Esophagus muscularis mucosa (tissue), 4 donors: ENCODE measurements around the gene NPRL2. TPM values are rescaled to one million over a fixed set of nuclear protein-coding genes. Genes with fewer than 3 reads are reported as not detected.

Source experiments
- DNase-seq: peaks from one replicate; pipeline ENCODE4 v3.0.0-alpha.2; 2017; ENCODE audit errors: extremely low spot score
- H3K27ac ChIP-seq, 4 donors: fragments of 200-600 bp; sonication (generic); replicated peaks in 1 of 4; 1 replicate in 3 of 4; 2 replicates in 1 of 4; pipeline ENCODE4 v1.5.1; 2016 to 2019; ENCODE audit warnings: mild to moderate bottlenecking in 1 of 4
- H3K27me3 ChIP-seq, 4 donors: fragments of 200-600 bp; sonication (generic); one replicate each; pipeline versions ENCODE4 v1.5.1 to v1.6.0; 2016 to 2019
- H3K36me3 ChIP-seq, 4 donors: fragments of 200-600 bp; sonication (generic); one replicate each; pipeline ENCODE4 v1.5.1; 2016 to 2019
- H3K4me1 ChIP-seq, 4 donors: fragments of 200-600 bp; sonication (generic); one replicate each; pipeline ENCODE4 v1.5.1; 2016 to 2019
- H3K4me3 ChIP-seq, 4 donors: fragments of 200-600 bp; sonication (generic); 1 replicate in 2 of 4; 2 replicates in 2 of 4; pipeline ENCODE4 v1.5.1; 2016 to 2019; ENCODE audit warnings: mild to moderate bottlenecking in 4 of 4, moderate library complexity in 1 of 4
- H3K9me3 ChIP-seq, 4 donors: fragments of 200-600 bp; sonication (generic); 1 replicate in 3 of 4; 2 replicates in 1 of 4; pipeline ENCODE4 v1.5.1; 2016 to 2019
- EP300 ChIP-seq: sonication (generic); formaldehyde crosslinking; IDR thresholded peaks from one replicate; pipeline ENCODE4 v1.6.1; 2017; ENCODE audit warnings: antibody characterized with exemption
- POLR2A ChIP-seq: fragments of 450-650 bp; IDR thresholded peaks from one replicate; pipeline ENCODE4 v1.6.1; 2017; ENCODE audit warnings: antibody characterized with exemption, moderate library complexity, mild to moderate bottlenecking, low read depth
- POLR2AphosphoS5 ChIP-seq, 2 donors: sonication (generic); formaldehyde crosslinking; IDR thresholded peaks; one replicate each; pipeline ENCODE4 v1.6.1; 2017; ENCODE audit warnings: antibody characterized with exemption in 2 of 2
- WGBS: methylation state at CpG from one replicate; pipeline ENCODE4 v1.1.5; 2018; 5-methylcytosine and 5-hydroxymethylcytosine counted together
- intact Hi-C: fragments of 100-400 bp; cut with DNase I; formaldehyde crosslinking; loops from one replicate; pipeline ENCODE4 v1.15.1; 2023
- total RNA-seq, 4 donors: library from RNA; depleted of rRNA; stranded (reverse); fragments of >200 nt; gene quantifications; one replicate each; pipeline versions ENCODE4 v1.1.0 to v1.2.1, GENCODE V29; 2016
- TF ChIP-seq, protein P1 (sequence below), 3 experiments: fragments of 200-600 bp in 2 of 3; fragments of 450-650 bp in 1 of 3; sonication (generic) in 2 of 3; IDR thresholded peaks; one replicate each; pipeline ENCODE4 v1.5.1; 2017 to 2019; ENCODE audit warnings: antibody characterized with exemption in 3 of 3, mild to moderate bottlenecking in 2 of 3, moderate library complexity in 1 of 3

Gene NPRL2
- total RNA-seq, 4 donors from 2014 or later: 10.4 to 16.7 (median 14.2) TPM

DNA sequence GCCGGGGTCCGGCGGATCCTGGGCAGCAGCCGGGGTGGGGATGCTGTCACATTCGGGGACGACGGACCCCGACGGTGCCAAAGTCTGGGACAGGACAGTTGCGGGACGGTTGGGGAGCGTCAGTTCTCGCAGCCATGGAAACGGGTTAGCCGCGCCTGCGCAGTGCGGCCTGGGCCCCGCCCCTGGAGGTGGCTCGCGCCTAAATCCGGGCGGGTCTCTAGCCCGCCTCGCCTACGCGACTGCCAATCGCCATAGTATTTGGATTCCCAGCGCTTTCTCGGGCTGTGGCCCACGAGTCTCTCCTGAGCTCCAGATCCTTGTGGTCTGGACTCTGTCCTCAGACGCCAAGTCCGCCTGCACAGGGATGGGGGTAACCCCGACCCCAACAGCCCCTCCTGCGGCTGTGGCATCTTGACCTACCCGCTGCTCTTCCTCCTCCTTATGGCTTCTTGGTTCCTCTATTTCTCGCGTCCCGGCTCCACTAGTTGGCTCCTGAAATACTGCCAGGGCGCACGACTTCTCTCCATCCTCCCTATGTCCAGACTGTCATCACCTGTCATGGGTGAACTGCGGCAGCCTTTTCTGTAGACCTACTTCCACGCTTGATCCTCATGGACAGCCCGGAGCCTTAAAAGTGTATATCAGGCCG, 4.9 kb downstream of the NPRL2 start, which contains the start of gene ZMYND10:
Gene ZMYND10 (minus strand): TSS at position 147 of the 649 bp plus-strand sequence. CDS start 153 bp downstream, outside the sequence.
- intact Hi-C loops: loop anchor here (2.0 kb wide), 1 partner anchor 197 kb away; no protein-coding TSS in a partner anchor
- Histone ChIP-seq H3K27me3 (peaks cover 0 to 3% (median 0%) of the 10 kb centered on the region in 4 donors), H3K4me3 (peak within 1 kb of the TSS; percentile 33 to 57 (median 40)), H3K4me1 (peaks cover 41 to 59% (median 56%) of the 10 kb centered on the region in 4 donors), H3K36me3 (peaks cover 0 to 20% (median 13%) of the 10 kb centered on the region in 4 donors), H3K27ac (no peak within 1 kb of the TSS), H3K9me3 (no peaks in the 10 kb centered on the region)
- WGBS: 26% methylated on average over 17 of the region's 45 CpGs
- no peak for DNase-seq
- TF ChIP-seq POLR2AphosphoS5 (IDR thresholded peaks at IDR 0.05): peak in 1 of 2 donors; percentile 12
- TF ChIP-seq POLR2A: no peak
- TF ChIP-seq, protein P1, sequence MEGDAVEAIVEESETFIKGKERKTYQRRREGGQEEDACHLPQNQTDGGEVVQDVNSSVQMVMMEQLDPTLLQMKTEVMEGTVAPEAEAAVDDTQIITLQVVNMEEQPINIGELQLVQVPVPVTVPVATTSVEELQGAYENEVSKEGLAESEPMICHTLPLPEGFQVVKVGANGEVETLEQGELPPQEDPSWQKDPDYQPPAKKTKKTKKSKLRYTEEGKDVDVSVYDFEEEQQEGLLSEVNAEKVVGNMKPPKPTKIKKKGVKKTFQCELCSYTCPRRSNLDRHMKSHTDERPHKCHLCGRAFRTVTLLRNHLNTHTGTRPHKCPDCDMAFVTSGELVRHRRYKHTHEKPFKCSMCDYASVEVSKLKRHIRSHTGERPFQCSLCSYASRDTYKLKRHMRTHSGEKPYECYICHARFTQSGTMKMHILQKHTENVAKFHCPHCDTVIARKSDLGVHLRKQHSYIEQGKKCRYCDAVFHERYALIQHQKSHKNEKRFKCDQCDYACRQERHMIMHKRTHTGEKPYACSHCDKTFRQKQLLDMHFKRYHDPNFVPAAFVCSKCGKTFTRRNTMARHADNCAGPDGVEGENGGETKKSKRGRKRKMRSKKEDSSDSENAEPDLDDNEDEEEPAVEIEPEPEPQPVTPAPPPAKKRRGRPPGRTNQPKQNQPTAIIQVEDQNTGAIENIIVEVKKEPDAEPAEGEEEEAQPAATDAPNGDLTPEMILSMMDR (IDR thresholded peaks at IDR 0.05): no peak
- TF ChIP-seq EP300: no peak

DNA sequence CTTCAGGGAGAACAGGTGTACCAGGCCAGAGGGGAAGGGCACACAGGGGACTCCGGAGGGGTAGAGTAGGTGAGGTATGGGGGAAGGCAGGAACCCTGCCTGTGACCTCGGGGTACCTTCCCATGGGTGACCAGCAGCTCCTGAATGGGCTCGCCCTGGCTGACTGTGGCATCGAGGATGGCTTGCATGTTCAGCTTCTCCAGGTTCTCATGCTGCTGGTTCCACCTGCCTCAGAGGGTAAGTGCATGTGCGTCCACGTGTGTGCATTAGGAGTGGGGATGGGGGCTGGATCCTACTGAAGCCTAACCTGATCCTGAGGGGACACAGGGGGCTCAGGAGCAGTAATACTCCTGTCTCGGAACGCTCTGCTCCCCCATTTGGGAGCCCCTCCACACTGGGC, 5.6 kb downstream of the NPRL2 start:
- H3K4me3 ChIP-seq: peak overlapping the region; percentile 33 to 57 (median 40)

DNA sequence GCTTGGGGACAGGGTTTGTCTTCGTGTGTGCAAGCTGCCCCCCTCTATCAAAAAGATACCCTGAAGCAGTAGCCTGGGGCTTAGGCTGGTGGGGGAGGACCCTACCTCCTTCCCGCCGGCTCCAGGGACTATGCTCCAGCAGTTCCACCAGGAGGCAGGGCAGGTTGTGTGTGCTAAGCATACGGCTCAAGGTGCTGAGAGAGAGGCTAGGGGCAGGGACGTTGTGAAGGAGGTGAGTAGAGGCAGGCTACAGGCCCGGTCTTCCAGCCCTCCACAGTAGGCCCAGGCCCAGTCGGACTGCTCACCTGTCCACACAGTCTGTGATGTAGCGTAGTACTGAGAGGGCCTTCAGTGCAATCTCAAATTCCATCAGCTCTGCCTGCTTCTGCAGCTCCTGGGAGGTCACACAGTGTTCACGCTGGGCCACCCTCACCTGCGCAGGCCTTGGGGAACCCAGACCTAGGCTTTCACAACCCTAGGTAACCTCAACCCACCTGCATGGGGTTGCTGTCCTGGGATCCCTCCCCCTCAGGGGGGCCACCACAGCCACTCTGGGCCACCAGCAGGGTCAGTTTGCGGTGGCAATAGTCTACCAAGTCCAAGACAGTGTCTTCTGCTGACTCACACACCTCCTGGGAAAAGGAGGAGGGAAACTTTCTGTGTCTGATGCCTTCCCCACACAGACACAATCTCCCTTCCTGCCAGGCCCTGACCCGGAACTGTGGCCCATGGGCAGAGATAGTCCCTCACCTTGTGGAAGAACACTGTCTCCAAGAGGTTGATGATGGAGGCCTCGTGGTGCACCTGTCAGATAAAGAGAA, 7.6 kb downstream of the NPRL2 start:
- no peak for DNase-seq
- H3K4me3 ChIP-seq: no peak overlapping the region
- H3K27ac ChIP-seq: no peak overlapping the region
- 90% methylated on average over 9 of the region's 13 CpGs for WGBS
- intact Hi-C loops: no loop called here
- H3K4me1 ChIP-seq: peaks cover 49 to 63% (median 60%) of the 10 kb centered on the region in 4 donors
- no peaks in the 10 kb centered on the region for H3K9me3 ChIP-seq
- TF ChIP-seq EP300: no peak
- TF ChIP-seq POLR2AphosphoS5 (IDR thresholded peaks at IDR 0.05): no peak
- H3K27me3 ChIP-seq: peaks cover 0 to 3% (median 0%) of the 10 kb centered on the region in 4 donors
- peaks cover 0 to 7% (median 6%) of the 10 kb centered on the region in 4 donors for H3K36me3 ChIP-seq

More for the DNA sequence above, 5.6 kb downstream of the NPRL2 start:
- peaks cover 0 to 3% (median 0%) of the 10 kb centered on the region in 4 donors for H3K27me3 ChIP-seq
- TF ChIP-seq, protein P1 (IDR thresholded peaks at IDR 0.05): no peak
- TF ChIP-seq POLR2A (no peak), EP300 (no peak), POLR2AphosphoS5 (IDR thresholded peaks at IDR 0.05) (no peak)
- no peaks in the 10 kb centered on the region for H3K9me3 ChIP-seq
- no peak overlapping the region for H3K27ac ChIP-seq
- intact Hi-C loops: no loop called here
- no peak for DNase-seq
- 67% methylated on average over 6 of the region's 8 CpGs for WGBS
- peaks cover 0 to 20% (median 13%) of the 10 kb centered on the region in 4 donors for H3K36me3 ChIP-seq
- peaks cover 43 to 62% (median 58%) of the 10 kb centered on the region in 4 donors for H3K4me1 ChIP-seq

DNA sequence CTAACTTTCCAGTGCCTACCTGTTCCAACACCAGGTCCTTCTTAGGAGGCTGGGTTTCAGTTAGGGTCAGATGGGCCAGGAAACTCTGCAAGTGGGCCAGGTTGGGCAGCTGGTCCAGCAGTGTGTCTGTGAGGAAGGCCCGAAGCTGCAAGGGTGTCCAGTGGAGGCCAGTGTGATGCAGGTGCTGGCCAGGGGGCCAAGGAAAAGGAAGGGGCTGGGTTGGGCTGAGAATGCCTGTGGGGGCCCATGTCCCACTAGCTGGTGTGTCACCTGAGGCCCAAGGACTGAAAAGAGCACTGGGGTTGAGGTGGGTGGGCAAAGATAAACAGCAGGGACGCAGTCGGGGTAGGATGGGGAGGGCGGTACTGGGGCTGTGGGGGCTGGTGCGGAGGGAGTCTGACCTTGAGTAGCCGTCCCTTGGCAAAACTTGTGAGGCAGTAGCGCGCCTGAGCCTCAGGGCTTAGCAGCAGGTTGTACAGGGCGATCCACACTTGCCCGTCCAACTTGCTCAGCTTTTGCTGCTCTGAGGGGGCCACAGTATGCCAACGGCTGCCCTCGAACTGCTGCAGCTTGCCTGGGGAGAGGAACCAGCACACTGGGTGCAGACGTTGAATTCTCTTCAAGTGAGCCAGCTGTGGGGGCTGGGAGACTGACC, 8.5 kb downstream of the NPRL2 start:
- H3K36me3 ChIP-seq: no peaks in the 10 kb centered on the region
- intact Hi-C loops: no loop called here
- TF ChIP-seq, protein P1 (IDR thresholded peaks at IDR 0.05): no peak
- TF ChIP-seq EP300 (no peak), POLR2AphosphoS5 (IDR thresholded peaks at IDR 0.05) (no peak), POLR2A (no peak)
- H3K27ac ChIP-seq: peak overlapping the region in 1 of 4 donors; percentile 97
- no peak overlapping the region for H3K4me3 ChIP-seq
- WGBS: 91% methylated on average over 11 of the region's 13 CpGs
- DNase-seq: no peak
- peaks cover 49 to 65% (median 60%) of the 10 kb centered on the region in 4 donors for H3K4me1 ChIP-seq
- no peaks in the 10 kb centered on the region for H3K9me3 ChIP-seq
- H3K27me3 ChIP-seq: peaks cover 0 to 3% (median 0%) of the 10 kb centered on the region in 4 donors
